RWPE1 (cell line): Measurements from ENCODE around the gene KRTCAP2.
A peak's percentile ranks its signal among the peaks of the same experiment; 100 is the strongest.

Source experiments
- CTCF ChIA-PET: fragments of 350-600 bp; sonication (Branson Sonifier 250); formaldehyde crosslinking; extraction: SDS; loops from one replicate; lab custom pipeline; 2021; lab: Yijun Ruan, JAX
- POLR2A ChIA-PET: fragments of 400-600 bp; formaldehyde crosslinking; extraction: SDS; loops from one replicate; lab custom pipeline; 2020; ENCODE audit warnings: antibody characterized with exemption; ENCODE audit not compliant: low non-redundant PET; lab: Yijun Ruan, JAX
- DNase-seq: peaks from one replicate; pipeline ENCODE4 v3.0.0; 2012; ENCODE audit warnings: low spot score
- H3K27ac ChIP-seq: fragments of 450-650 bp; 2 replicates; pipeline ENCODE4 v1.5.1; 2017
- TF ChIP-seq, protein P1 (sequence below): fragments of 450-650 bp; conservative IDR thresholded peaks from 2 replicates; pipeline ENCODE4 v1.5.1; 2017; ENCODE audit warnings: low read depth, mild to moderate bottlenecking

The KRTCAP2 gene

GRCh38 chr1:155130272-155131006 lies 42.7 kb downstream of the KRTCAP2 start:
- CTCF ChIA-PET: interaction anchor here (0.6 to 2.6 kb wide), 3 partner anchors 37 to 69 kb away, joined by 8 to 14 read pairs (median 9); partner anchors contain the start of gene KRTCAP2

DNA sequence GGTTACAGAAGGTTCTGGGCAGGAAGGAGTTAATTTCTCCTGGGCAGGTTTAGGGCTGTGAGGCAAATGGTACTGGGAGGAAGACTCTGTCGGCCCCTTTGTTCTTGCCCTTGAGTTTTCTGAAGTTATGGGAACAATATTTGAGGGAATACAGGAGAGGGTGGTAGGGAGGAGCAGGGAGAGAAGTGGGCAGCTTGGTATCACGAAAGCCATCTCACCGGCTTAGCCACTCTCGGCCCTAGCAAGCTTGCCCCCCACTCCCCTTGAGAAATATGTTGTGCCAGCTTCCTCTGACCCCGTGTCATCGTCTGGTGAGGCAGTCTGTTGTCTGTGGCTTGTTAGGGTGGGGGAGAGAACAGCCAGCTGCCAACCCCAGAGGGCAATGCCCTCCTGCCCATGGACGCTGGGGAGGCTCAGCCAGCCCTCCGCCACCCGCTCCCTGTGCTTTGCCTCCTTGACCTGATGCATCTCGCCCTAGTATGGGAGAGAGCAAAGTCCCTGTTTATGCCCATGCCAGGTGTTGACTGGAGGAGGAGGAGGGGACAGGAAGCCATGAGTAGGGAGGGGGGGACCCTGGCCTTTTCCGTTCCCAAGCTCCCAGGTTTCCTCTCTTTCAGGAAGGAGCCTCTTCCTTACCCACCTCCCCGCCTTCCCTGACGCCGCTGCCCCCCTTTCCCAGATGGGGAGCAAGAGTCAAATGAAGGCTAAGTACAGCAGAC lies 44.2 kb downstream of the KRTCAP2 start:
- TF ChIP-seq, protein P1, sequence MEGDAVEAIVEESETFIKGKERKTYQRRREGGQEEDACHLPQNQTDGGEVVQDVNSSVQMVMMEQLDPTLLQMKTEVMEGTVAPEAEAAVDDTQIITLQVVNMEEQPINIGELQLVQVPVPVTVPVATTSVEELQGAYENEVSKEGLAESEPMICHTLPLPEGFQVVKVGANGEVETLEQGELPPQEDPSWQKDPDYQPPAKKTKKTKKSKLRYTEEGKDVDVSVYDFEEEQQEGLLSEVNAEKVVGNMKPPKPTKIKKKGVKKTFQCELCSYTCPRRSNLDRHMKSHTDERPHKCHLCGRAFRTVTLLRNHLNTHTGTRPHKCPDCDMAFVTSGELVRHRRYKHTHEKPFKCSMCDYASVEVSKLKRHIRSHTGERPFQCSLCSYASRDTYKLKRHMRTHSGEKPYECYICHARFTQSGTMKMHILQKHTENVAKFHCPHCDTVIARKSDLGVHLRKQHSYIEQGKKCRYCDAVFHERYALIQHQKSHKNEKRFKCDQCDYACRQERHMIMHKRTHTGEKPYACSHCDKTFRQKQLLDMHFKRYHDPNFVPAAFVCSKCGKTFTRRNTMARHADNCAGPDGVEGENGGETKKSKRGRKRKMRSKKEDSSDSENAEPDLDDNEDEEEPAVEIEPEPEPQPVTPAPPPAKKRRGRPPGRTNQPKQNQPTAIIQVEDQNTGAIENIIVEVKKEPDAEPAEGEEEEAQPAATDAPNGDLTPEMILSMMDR: no peak
- no peak for DNase-seq
- H3K27ac ChIP-seq: peak overlapping the region; percentile 98
- ChIA-PET POLR2A (no interaction called here), CTCF (interaction anchor here (0.6 to 1.8 kb wide), 6 partner anchors 37 to 160 kb away, joined by 3 to 14 read pairs (median 4); no protein-coding TSS in a partner anchor)

More at GRCh38 chr1:155130272-155131006, 42.7 kb downstream of the KRTCAP2 start:
- POLR2A ChIA-PET: interaction anchor here (1.3 kb wide), 1 partner anchor 43 kb away, joined by 3 read pairs; the partner anchor contains the start of gene KRTCAP2
- TF ChIP-seq, protein P1: no peak
- DNase-seq: no peak
- H3K27ac ChIP-seq: peak overlapping the region; percentile 98

GRCh38 chr1:155127967-155128754 lies 44.9 kb downstream of the KRTCAP2 start:
- ChIA-PET POLR2A (no interaction called here), CTCF (interaction anchor here (0.5 to 1.6 kb wide), 6 partner anchors 16 to 159 kb away, joined by 3 to 14 read pairs (median 4); no protein-coding TSS in a partner anchor)
- no peak for DNase-seq
- H3K27ac ChIP-seq: peak overlapping the region; percentile 98
- TF ChIP-seq, protein P1: no peak

DNA sequence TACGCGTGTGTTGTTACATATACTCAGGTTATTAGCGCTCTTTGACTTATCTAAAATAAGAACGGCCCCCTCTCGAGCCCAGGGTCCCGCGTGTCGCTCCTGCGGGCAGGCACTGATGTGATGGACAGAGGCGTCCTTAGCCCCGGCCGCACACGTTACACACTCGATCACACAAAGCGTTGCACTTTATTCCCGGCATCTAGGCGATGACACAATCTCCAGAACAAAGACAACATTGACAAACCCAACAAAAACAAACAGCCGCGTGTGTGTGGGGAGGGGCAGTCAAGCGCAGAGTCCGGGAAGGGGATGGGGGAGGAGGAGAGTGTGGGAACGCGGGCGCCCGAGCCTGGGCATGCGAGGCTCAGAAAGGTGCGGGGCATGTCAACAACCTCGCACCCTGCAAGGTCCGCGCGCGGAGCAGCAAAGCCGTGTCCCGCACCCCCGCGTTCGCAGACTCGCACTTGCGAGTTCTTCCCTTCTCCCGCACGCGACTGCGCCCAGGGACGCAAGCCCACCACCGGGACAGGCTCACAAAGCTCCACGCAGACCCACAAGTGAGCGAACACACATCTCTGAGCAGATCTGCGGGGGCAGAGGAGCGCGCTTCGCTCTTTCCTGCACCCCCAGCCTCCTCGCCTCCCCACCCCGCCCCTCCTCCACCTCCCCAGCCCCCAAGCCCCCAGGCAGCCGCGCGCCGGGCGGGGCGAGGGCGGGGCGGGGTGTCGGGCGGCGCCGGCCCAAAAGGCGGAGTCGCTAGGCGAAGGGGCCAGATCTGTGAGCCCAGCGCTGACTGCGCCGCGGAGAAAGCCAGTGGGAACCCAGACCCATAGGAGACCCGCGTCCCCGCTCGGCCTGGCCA lies 45.8 kb downstream of the KRTCAP2 start, which contains the start of gene EFNA1:
EFNA1 (plus strand) TSS at position 772 of the 862 bp plus-strand sequence. CDS start 102 bp downstream, outside the sequence.
- CTCF ChIA-PET: interaction anchor here (0.5 kb wide), 1 partner anchor 27 kb away, joined by 6 read pairs; no protein-coding TSS in a partner anchor
- DNase-seq: no peak
- H3K27ac ChIP-seq: peak within 1 kb of the TSS; percentile 98
- POLR2A ChIA-PET: interaction anchor here (3.5 kb wide), 1 partner anchor 8 kb away, joined by 14 read pairs; the partner anchor contains the start of gene SLC50A1
- TF ChIP-seq, protein P1: no peak

- DNase-seq: no peak
- POLR2A ChIA-PET: interaction anchor here (3.5 kb wide), 1 partner anchor 9 kb away, joined by 14 read pairs; the partner anchor contains the start of gene SLC50A1
- CTCF ChIA-PET: interaction anchor here (0.6 to 1.1 kb wide), 2 partner anchors 35 to 37 kb away, joined by 3 read pairs; no protein-coding TSS in a partner anchor
- peak overlapping the region; percentile 98 for H3K27ac ChIP-seq
- TF ChIP-seq, protein P1: no peak
Measured at GRCh38 chr1:155126556-155127104, 46.5 kb downstream of the KRTCAP2 start.
